OCI-M1 (cell line): ENCODE results near the gene C19orf67.
A peak's percentile ranks its signal among the peaks of the same experiment; 100 is the strongest.

Experiments used
- DNase-seq: peaks from one replicate; lab custom pipeline; 2025; lab: John Stamatoyannopoulos, UW

Gene C19orf67

DNA sequence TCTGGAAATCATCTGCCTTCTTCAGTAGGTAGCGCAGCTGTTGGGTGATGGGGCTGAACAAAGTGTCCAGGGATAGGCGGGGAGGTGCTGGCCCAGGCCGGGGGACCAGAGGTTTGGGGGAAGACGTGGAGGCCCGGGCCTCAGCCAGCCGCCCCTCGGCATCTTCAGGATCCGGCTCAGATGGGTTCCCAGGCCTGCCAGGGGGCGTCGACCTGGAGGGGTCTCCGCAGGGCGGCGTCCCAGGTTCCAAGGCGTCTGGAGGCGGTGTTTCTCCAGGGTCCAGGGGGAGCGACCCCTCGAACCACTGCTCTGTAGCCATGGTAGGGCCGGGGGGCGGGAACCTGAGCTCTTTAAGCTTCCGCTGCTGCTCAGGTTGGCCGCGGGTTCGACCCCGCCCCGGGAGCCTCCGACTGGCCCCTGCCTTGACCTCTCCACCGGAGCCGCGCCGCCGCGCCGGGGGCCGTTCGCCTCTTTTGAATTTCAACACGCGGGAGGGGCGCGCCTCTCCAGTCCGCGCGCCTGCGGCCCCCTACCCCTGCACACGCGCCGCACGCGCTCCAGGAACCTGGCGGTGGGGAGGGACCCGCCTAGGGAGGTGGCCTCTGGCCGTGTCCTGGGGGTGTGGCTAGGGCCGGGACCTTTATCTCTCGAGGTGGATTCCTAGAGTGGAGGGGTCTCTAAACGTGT lies at the start of gene C19orf67:
Gene C19orf67, minus strand, starts transcription at position 475 of the 687 bp plus-strand sequence. Its CDS starts 156 bp downstream, at position 319.
- no peak for DNase-seq

DNA sequence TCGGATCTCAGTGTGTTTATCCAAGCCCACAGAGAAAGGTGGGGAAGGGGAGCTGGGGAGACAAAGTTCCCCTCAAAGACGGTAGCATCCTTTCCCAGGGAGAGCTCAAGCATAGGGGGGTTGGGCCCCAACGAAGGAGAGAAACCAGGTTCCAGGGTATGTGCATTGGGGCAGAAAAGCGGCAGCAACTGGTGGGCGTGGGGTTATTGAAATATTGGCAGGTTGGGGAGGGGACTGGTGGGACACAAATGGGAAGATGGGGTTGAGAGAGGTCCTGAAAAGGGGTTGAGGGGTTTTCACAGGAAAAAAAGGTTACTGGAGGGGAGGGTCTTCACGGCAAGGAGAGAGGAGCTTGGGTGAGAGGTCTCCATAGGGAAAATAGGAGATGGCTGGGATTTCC lies 49.8 kb upstream of the C19orf67 start:
- no peak for DNase-seq

- DNase-seq = no peak
Observed at GRCh38 chr19:14127929-14128509, 42.4 kb upstream of the C19orf67 start.

DNA sequence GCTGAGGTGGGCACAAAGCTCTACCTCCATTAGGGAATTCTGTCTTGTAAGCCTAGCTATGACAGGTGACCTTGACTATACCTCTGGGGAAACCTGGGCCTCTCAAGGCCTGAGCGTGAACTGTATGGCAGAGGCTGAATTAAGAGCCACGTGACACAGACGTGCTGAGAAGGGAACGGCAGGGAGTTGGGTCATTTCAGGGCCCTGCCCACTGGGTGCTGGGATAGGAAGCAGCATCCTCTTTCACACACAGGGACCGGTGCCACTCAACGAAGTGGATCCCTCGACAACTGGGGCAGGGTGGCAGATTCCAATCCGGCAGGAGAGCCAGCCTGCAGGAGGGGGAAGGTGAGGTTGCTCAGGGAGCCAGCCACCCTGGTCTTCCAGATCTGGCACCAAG lies 41.6 kb upstream of the C19orf67 start:
- DNase-seq = no peak

GRCh38 chr19:14122924-14123323 lies 37.3 kb upstream of the C19orf67 start:
- DNase-seq = no peak

DNA sequence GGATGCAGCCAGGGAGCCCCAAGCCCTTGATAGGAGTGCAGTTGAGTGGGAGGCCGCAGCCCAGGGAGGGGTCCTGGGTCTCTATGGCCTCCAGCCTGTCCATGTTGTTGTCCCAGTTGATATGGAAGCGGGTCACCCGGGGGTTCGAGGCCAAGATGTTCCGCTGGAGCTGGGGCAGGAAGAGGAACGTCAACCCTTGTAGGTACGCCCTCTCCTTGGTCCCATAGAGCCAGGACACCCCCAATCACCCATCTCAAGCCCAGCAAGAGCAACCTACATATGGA lies 34.9 kb upstream of the C19orf67 start:
- no peak for DNase-seq

DNA sequence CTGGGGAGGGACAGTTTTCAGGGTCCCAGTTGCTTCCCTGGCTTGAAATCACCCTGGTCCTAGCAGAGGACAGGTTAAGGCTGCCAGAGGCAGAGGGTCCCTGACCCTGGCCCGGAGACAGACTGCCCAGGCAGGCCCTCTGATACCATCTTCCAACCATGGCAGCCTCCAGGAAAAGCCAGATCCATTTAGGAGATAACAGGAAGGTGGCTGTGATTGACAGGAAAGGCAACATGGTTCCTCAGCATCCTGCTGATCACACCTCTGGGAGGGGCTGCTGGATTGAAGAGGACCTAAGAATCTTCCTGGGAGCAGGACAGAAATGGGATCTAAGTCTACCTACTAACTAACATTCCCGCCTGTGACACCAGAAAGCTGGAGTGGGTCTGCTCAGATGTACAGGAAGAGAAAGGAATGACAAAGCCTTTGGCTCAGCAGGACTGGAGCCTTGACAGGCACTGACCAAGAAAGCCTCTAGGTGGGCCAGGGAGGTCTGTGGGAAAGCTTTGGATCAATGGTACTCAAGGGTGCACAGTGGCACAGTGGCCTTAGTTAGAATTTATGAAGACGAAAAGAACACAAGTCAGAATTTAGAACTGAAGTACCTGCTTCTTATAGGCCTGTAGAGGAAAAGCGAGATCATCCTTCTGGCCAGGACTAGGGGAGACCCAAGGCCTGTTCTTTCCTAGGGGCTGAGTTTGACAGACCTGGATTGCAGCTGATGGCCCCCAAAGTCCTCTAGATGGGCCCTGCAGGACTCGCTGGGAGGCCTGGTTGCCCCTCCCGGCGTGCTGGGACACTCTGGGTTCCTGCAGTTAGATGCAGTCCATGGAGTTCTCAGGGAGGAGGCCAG lies 34.3 kb upstream of the C19orf67 start:
- no peak for DNase-seq

DNA sequence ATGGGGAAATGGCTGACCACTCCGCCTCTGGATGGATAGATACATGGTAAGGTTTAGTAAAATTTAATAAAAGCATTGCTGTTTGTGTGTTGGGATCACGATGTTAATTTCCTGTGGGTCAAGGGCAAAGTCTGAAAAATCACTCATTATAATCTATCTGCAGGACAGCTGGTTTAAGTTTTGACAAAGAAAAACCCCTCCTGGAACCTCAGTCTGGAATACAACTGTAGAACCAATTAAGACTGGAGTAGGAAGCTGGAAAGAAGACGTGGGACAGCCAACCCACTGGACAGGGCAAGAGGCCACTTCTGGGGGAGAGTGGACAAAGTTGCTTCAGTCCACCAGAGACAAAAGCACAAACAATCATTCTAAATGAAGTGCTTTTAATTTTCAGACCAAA lies 33.6 kb upstream of the C19orf67 start:
- no peak for DNase-seq

DNA sequence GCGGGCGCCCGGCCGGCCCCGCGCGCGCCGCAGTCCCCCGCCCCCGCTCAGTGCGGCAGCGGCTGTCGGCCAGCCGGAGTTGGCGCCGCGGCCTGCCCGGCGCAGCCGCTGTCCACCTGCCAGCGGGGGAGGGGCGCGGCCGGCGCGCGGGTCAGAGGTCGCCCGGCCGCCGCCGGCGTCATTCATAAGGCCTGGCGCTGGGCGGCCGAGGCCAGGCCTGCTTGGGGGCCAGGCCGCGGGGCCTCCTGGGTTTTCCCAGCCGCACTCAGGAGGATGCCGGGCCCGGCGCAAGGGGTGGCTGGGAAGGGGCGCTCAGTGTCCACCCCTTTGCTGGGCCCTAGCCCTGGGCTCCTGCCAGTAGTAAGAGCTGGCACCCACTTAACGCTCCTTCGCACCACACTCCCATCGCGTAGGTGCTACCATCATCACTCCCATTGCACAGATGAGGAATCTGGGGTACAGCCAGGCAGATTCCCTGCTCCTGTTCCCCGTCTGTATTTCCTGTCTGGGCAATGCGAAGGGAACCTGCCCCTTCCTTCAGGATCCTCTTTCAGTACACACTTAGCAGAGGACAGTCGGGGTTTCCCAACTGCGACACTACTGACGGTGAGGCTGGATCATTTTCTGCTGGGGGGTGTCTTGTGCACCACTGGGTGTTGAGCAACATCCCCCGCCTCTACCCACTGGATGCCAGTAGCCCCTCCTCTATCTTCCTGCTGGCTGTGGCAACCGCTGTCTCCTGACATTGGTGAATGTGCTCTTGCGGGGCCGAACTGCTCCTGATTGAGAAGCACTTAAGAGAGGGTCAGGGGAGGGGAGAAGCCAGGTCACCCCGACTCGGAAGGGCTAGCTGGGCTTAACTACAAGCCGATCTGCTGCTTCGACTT lies 32.8 kb upstream of the C19orf67 start:
- peak; percentile 99 for DNase-seq

GRCh38 chr19:14117668-14118164 lies 32.1 kb upstream of the C19orf67 start, which contains the start of gene PRKACA:
Gene PRKACA, minus strand, starts transcription at chr19:14117762. Its CDS starts 215 bp downstream, at chr19:14117547.
- peak; percentile 100 for DNase-seq

DNA sequence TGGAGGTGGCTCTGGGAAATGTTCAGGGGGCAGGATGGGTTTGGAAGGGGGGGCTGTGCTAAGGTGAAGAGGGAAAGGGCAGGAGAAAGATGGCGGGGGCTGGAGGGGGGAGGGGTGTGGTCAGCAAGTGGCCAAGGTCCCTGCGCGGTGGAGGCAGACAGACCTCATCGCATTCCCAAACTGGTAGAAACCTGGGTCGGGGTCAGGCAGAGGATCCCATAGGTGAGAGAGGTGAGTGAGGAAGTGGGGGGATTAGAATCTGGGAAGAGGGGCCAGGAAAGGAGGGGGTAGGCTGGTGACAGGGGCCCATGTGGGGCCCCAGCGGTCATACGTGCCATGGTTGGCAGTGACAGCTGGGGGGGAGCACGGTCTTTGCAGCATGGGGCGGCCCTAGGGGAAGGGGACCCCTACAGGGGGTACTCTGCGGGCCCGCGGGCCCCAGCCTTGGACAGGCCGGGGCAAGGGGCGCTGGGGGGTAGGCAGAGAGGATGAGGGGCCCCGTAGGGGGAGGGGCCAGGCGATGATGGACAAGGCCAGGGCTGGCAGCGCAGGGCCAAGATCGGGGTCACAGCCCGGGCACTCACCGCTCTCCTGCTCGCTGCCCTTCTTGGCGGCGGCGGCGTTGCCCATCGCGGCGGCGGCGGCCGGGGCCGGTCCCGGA lies 31.5 kb upstream of the C19orf67 start:
- no peak for DNase-seq

DNA sequence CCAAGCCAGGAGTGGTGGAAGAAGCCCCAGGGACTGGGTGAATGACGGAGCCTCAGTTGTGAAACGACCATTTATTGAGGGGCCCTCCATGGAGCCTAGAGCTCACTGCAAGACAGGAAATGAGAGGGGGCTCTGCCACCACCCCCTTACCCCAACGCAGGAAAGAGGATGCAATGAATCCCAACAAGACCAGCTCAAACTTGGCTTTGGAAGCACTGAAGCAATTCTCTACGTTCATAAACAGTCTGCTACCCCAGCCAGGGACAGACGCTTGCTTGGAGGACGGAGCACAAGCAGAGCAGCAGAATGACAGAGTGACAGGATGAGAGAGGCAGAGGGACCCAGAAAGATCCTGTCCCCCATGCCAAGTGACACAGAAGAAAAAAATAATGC lies 30.9 kb upstream of the C19orf67 start:
- DNase-seq = no peak

DNA sequence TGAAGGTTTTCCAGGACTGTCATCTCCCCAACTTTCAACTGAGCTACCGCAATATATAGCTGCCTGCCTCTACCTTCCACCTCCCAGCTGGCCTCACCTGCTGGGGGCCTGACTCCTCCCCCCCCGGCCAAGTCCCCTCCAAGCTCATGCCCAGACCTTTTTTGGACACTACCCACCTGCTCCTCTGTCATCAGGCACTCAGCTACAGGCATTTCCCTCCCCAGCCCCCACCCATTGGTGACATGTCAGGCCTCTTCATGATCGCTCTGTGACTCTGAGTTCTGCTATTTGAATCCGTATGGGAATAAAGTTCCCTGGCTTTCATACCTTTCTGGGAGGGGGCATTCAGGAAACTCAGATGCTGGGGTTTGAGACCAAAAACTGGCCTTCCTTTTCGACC lies 30.2 kb upstream of the C19orf67 start:
- DNase-seq = no peak

GRCh38 chr19:14114854-14115253 lies 29.3 kb upstream of the C19orf67 start:
- peak; percentile 93 for DNase-seq

DNA sequence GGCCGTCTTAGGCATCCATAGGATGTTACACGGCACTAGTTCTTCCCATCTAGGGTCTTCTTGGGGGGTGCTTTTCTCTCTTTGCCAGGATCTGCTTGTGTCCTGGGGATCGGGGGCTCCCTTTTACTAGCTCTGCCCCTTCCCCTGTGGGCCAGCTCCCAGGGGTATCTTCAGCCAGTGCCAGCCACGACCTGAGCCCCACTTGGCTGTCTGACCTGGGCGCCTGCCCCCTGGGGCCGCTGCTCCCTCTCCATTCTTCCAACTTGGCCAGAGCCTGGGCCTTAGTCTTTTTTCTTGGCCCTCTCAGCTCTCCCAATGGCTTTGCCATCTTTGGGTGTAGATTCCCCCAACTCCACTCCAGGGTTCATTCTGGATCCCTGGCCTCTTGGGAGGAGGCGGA lies 28.9 kb upstream of the C19orf67 start:
- no peak for DNase-seq

- DNase-seq = peak; percentile 97
Observed at GRCh38 chr19:14113762-14114414, 28.3 kb upstream of the C19orf67 start.

- DNase-seq = no peak
Observed at GRCh38 chr19:14112809-14113385, 27.3 kb upstream of the C19orf67 start.

- DNase-seq = no peak
Observed at GRCh38 chr19:14112051-14112808, 26.6 kb upstream of the C19orf67 start.

- no peak for DNase-seq
Observed at GRCh38 chr19:14111486-14111885, 25.9 kb upstream of the C19orf67 start.

DNA sequence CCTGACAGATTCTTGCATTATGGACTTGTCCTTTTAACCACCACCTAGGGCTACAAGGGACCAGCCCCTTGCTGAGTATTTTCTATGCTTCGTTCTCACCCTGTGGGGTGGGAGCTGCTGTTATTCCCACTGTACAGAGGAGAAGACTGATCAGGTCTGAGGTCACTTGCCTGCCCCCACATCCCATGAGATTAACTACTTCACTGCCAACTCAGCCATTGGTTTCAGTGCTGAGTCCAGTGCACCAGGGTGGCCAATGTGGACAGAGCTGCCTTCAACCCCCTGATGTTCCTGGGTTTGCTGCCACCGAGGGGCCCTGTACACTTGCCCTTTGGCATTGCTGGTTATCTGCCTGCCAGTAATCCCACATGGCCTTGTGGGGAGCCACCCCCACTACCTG lies 25.1 kb upstream of the C19orf67 start:
- DNase-seq = no peak
